K562 (cell line): ENCODE results near the gene TMED5. TPM values are rescaled to one million over a fixed set of nuclear protein-coding genes. Genes with fewer than 3 reads are reported as not detected.

Experiments used
- ARID3B ChIP-seq: fragments of 250-450 bp; sonication (Bioruptor Pico); IDR thresholded peaks from 2 replicates; pipeline ENCODE4 v1.4.0; 2020; ENCODE audit warnings: borderline replicate concordance
- ARNT ChIP-seq, 2 experiments: fragments of 450-650 bp; IDR thresholded peaks; 2 replicates each; pipeline ENCODE4 v1.6.1; 2016; ENCODE audit warnings: mild to moderate bottlenecking in 1 of 2
- ATF7 ChIP-seq: fragments of 450-650 bp; IDR thresholded peaks from 2 replicates; pipeline ENCODE4 v1.7.1; 2014; ENCODE audit warnings: mild to moderate bottlenecking, moderate library complexity
- C11orf30 ChIP-seq: fragments of 450-650 bp; IDR thresholded peaks from 2 replicates; pipeline ENCODE4 v1.6.1; 2016; ENCODE audit warnings: low read depth, mild to moderate bottlenecking
- CBX1 ChIP-seq: sonication (generic); IDR thresholded peaks from 2 replicates; pipeline ENCODE4 v1.6.1; 2016; ENCODE audit warnings: antibody characterized with exemption, low read depth, mild to moderate bottlenecking
- CHCHD3 ChIP-seq: fragments of 250-450 bp; sonication (Bioruptor Pico); IDR thresholded peaks from 2 replicates; pipeline ENCODE4 v2.1.2; 2022; ENCODE audit warnings: mild to moderate bottlenecking
- CXXC5 ChIP-seq: fragments of 250-450 bp; sonication (Bioruptor Pico); IDR thresholded peaks from 2 replicates; pipeline ENCODE4 v1.8.0; 2022; ENCODE audit warnings: inconsistent platforms, mild to moderate bottlenecking, moderate library complexity
- DPF2 ChIP-seq: fragments of 450-650 bp; IDR thresholded peaks from 2 replicates; pipeline ENCODE4 v1.6.1; 2016
- HDAC6 ChIP-seq: IDR thresholded peaks from 2 replicates; pipeline ENCODE4 v1.6.1; 2012; ENCODE audit warnings: low read depth, mild to moderate bottlenecking, control low read depth, inconsistent platforms, low read length, moderate library complexity
- L3MBTL2 ChIP-seq: fragments of 450-650 bp; IDR thresholded peaks from 2 replicates; pipeline ENCODE4 v1.6.1; 2016; ENCODE audit warnings: mild to moderate bottlenecking, moderate library complexity
- NFE2 ChIP-seq: IDR thresholded peaks from 2 replicates; pipeline ENCODE4 v1.6.1; 2014; ENCODE audit warnings: antibody characterized with exemption, low read depth
- TGIF2 ChIP-seq: sonication (generic); formaldehyde crosslinking; IDR thresholded peaks from 2 replicates; pipeline ENCODE4 v1.8.1; 2022; ENCODE audit warnings: mild to moderate bottlenecking, missing genetic modification reagents, moderate library complexity
- YY1 ChIP-seq, 3 experiments: IDR thresholded peaks; 2 replicates each; pipeline ENCODE4 v1.6.1; 2011; ENCODE audit warnings: low read length in 2 of 3, mild to moderate bottlenecking in 2 of 3, moderate library complexity in 2 of 3, borderline replicate concordance in 1 of 3, control low read depth in 1 of 3, low read depth in 1 of 3; ENCODE audit not compliant: insufficient read depth in 3 of 3, insufficient replicate concordance in 2 of 3, control insufficient read depth in 1 of 3, insufficient read length in 1 of 3; ENCODE audit errors: extremely low read depth in 1 of 3
- polyA plus RNA-seq, 8 experiments: library from polyadenylated mRNA; depleted of rRNA in 4 of 8; stranded (reverse) in 5 of 8; unstranded in 3 of 8; fragments of >200 nt; fragmentation: Nextera tagmentation in 2 of 8; fragmentation: Illumina TruSeq in 1 of 8; extraction: Ambion mirVana in 2 of 8; extraction: Trizol in 1 of 8; gene quantifications; 2 replicates each; pipeline versions ENCODE4 v1.2.1 to v1.2.3, GENCODE V29; 2011 to 2014; ENCODE audit warnings: inconsistent platforms in 1 of 8, missing spikeins in 1 of 8
- total RNA-seq, 7 experiments: library from RNA; depleted of rRNA in 6 of 7; stranded (reverse); fragments of >200 nt in 6 of 7; fragmentation: Illumina TruSeq in 2 of 7; extraction: Trizol in 2 of 7; gene quantifications; 2 replicates each; pipeline versions ENCODE4 v1.2.1 to v1.2.3, GENCODE V29; 2011 to 2021; ENCODE audit warnings: low replicate concordance in 1 of 7
- TF ChIP-seq, protein P1 (sequence below): fragments of 450-650 bp; IDR thresholded peaks from 2 replicates; pipeline ENCODE4 v1.6.1; 2016; ENCODE audit warnings: mild to moderate bottlenecking, moderate library complexity
- TF ChIP-seq, protein P2 (sequence below): sonication (generic); formaldehyde crosslinking; IDR thresholded peaks from 2 replicates; pipeline ENCODE4 v1.8.1; 2022; ENCODE audit warnings: missing genetic modification reagents

TMED5 gene
- total and polyA plus RNA-seq, 9 of the 15 experiments (the other 6 are each of a cell fraction or from before 2014, with no cell fraction given): 28.7 to 83.7 (median 67.2) TPM

DNA sequence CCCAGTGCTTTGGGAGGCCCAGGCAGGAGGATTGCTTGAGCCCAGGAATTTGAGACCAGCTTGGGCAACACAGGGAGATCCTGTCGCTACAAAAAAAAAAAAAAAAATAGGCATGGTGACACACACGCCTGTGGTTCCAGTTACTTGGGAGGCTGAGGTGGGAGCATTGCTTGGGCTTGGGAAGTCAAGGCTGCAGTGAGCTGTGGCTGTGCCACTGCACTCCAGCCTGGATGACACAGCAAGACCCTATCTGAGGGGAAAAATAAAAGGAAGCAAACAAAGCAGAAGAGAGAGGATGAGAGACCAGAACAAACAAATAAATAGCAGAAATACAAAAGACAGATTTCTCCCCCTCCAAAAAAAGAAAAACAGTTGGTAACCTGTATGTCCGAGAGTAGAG lies 67.1 kb downstream of the TMED5 start (continued):
- TF ChIP-seq, protein P1, sequence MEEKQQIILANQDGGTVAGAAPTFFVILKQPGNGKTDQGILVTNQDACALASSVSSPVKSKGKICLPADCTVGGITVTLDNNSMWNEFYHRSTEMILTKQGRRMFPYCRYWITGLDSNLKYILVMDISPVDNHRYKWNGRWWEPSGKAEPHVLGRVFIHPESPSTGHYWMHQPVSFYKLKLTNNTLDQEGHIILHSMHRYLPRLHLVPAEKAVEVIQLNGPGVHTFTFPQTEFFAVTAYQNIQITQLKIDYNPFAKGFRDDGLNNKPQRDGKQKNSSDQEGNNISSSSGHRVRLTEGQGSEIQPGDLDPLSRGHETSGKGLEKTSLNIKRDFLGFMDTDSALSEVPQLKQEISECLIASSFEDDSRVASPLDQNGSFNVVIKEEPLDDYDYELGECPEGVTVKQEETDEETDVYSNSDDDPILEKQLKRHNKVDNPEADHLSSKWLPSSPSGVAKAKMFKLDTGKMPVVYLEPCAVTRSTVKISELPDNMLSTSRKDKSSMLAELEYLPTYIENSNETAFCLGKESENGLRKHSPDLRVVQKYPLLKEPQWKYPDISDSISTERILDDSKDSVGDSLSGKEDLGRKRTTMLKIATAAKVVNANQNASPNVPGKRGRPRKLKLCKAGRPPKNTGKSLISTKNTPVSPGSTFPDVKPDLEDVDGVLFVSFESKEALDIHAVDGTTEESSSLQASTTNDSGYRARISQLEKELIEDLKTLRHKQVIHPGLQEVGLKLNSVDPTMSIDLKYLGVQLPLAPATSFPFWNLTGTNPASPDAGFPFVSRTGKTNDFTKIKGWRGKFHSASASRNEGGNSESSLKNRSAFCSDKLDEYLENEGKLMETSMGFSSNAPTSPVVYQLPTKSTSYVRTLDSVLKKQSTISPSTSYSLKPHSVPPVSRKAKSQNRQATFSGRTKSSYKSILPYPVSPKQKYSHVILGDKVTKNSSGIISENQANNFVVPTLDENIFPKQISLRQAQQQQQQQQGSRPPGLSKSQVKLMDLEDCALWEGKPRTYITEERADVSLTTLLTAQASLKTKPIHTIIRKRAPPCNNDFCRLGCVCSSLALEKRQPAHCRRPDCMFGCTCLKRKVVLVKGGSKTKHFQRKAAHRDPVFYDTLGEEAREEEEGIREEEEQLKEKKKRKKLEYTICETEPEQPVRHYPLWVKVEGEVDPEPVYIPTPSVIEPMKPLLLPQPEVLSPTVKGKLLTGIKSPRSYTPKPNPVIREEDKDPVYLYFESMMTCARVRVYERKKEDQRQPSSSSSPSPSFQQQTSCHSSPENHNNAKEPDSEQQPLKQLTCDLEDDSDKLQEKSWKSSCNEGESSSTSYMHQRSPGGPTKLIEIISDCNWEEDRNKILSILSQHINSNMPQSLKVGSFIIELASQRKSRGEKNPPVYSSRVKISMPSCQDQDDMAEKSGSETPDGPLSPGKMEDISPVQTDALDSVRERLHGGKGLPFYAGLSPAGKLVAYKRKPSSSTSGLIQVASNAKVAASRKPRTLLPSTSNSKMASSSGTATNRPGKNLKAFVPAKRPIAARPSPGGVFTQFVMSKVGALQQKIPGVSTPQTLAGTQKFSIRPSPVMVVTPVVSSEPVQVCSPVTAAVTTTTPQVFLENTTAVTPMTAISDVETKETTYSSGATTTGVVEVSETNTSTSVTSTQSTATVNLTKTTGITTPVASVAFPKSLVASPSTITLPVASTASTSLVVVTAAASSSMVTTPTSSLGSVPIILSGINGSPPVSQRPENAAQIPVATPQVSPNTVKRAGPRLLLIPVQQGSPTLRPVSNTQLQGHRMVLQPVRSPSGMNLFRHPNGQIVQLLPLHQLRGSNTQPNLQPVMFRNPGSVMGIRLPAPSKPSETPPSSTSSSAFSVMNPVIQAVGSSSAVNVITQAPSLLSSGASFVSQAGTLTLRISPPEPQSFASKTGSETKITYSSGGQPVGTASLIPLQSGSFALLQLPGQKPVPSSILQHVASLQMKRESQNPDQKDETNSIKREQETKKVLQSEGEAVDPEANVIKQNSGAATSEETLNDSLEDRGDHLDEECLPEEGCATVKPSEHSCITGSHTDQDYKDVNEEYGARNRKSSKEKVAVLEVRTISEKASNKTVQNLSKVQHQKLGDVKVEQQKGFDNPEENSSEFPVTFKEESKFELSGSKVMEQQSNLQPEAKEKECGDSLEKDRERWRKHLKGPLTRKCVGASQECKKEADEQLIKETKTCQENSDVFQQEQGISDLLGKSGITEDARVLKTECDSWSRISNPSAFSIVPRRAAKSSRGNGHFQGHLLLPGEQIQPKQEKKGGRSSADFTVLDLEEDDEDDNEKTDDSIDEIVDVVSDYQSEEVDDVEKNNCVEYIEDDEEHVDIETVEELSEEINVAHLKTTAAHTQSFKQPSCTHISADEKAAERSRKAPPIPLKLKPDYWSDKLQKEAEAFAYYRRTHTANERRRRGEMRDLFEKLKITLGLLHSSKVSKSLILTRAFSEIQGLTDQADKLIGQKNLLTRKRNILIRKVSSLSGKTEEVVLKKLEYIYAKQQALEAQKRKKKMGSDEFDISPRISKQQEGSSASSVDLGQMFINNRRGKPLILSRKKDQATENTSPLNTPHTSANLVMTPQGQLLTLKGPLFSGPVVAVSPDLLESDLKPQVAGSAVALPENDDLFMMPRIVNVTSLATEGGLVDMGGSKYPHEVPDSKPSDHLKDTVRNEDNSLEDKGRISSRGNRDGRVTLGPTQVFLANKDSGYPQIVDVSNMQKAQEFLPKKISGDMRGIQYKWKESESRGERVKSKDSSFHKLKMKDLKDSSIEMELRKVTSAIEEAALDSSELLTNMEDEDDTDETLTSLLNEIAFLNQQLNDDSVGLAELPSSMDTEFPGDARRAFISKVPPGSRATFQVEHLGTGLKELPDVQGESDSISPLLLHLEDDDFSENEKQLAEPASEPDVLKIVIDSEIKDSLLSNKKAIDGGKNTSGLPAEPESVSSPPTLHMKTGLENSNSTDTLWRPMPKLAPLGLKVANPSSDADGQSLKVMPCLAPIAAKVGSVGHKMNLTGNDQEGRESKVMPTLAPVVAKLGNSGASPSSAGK: no peak
- TF ChIP-seq ATF7 (no peak), HDAC6 (no peak), CBX1 (no peak), ARNT (IDR thresholded peaks at IDR 0.05) (no peak), CXXC5 (CRISPR knock-in tag) (no peak), NFE2 (0 out of 2 replicates have a peak, but pooled peaks have one; percentile 28), TGIF2 (CRISPR knock-in tag) (no peak), CHCHD3 (CRISPR knock-in tag) (no peak), YY1 (IDR thresholded peaks at IDR 0.05; ENCODE audit: borderline replicate concordance in 1 of 3, control insufficient read depth in 1 of 3, extremely low read depth in 1 of 3, insufficient read depth in 3 of 3, insufficient read length in 1 of 3, insufficient replicate concordance in 2 of 3, low read depth in 1 of 3, low read length in 2 of 3) (no peak), C11orf30 (peak; percentile 43; the same call in 1 of the 2 replicates), ARID3B (CRISPR knock-in tag) (no peak), DPF2 (0 out of 2 replicates have a peak, but pooled peaks have one; percentile 24), L3MBTL2 (no peak)
- TF ChIP-seq, protein P2, sequence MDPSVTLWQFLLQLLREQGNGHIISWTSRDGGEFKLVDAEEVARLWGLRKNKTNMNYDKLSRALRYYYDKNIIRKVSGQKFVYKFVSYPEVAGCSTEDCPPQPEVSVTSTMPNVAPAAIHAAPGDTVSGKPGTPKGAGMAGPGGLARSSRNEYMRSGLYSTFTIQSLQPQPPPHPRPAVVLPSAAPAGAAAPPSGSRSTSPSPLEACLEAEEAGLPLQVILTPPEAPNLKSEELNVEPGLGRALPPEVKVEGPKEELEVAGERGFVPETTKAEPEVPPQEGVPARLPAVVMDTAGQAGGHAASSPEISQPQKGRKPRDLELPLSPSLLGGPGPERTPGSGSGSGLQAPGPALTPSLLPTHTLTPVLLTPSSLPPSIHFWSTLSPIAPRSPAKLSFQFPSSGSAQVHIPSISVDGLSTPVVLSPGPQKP (CRISPR knock-in tag): no peak
